BJ (cell line): Measurements from ENCODE around the gene LINS1. TPM values are rescaled to one million over a fixed set of nuclear protein-coding genes. Genes with fewer than 3 reads are reported as not detected.
"Not testable (repeated sequence)": the region's sequence is repeated elsewhere in the genome, so short reads cannot be mapped to it uniquely, and the experiment has no call there.

Source experiments
- CTCF ChIA-PET: fragments of 350-600 bp; formaldehyde crosslinking; extraction: SDS; loops from one replicate; lab custom pipeline; 2021; ENCODE audit warnings: antibody characterized with exemption, inconsistent platforms; lab: Yijun Ruan, JAX
- POLR2A ChIA-PET: fragments of 300-600 bp; sonication (Branson Sonifier 250); formaldehyde crosslinking; extraction: SDS; loops from one replicate; lab custom pipeline; 2021; ENCODE audit warnings: antibody characterized with exemption; lab: Charles Lee
- DNase-seq: peaks from one replicate; pipeline ENCODE4 v3.0.0-alpha.2; 2011; ENCODE audit warnings: low read depth
- H3K27me3 ChIP-seq: 2 replicates; pipeline ENCODE4 v1.6.0; 2011; ENCODE audit warnings: low read length; ENCODE audit not compliant: control insufficient read depth, insufficient read depth
- H3K36me3 ChIP-seq: 2 replicates; pipeline ENCODE4 v1.5.1; 2011; ENCODE audit warnings: low read length; ENCODE audit not compliant: control insufficient read depth, insufficient read depth
- H3K4me3 ChIP-seq: 2 replicates; pipeline ENCODE4 v1.5.1; 2011; ENCODE audit warnings: low read depth, mild to moderate bottlenecking, control low read depth, low read length
- polyA plus RNA-seq: library from polyadenylated mRNA; depleted of rRNA; stranded (reverse); fragments of >200 nt; gene quantifications from 2 replicates; pipeline ENCODE4 v1.2.3, GENCODE V29; 2011
- TF ChIP-seq, protein P1 (sequence below): IDR thresholded peaks from 2 replicates; pipeline ENCODE4 v1.5.1; 2011; ENCODE audit warnings: low read depth, mild to moderate bottlenecking, control low read depth, inconsistent platforms, low read length, moderate library complexity; ENCODE audit not compliant: insufficient read depth

Gene LINS1
- polyA plus RNA-seq, 1 experiment: 5.9 TPM

GRCh38 chr15:100596792-100597191, 5.2 kb downstream of the LINS1 start:
- TF ChIP-seq, protein P1, sequence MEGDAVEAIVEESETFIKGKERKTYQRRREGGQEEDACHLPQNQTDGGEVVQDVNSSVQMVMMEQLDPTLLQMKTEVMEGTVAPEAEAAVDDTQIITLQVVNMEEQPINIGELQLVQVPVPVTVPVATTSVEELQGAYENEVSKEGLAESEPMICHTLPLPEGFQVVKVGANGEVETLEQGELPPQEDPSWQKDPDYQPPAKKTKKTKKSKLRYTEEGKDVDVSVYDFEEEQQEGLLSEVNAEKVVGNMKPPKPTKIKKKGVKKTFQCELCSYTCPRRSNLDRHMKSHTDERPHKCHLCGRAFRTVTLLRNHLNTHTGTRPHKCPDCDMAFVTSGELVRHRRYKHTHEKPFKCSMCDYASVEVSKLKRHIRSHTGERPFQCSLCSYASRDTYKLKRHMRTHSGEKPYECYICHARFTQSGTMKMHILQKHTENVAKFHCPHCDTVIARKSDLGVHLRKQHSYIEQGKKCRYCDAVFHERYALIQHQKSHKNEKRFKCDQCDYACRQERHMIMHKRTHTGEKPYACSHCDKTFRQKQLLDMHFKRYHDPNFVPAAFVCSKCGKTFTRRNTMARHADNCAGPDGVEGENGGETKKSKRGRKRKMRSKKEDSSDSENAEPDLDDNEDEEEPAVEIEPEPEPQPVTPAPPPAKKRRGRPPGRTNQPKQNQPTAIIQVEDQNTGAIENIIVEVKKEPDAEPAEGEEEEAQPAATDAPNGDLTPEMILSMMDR: no peak
- Histone ChIP-seq H3K36me3 (peaks cover 2% of the 10 kb centered on the region; the same call in 1 of the 2 replicates), H3K27me3 (no peaks in the 10 kb centered on the region), H3K4me3 (no peak overlapping the region)
- no peak for DNase-seq
- CTCF ChIA-PET: interaction anchor here (0.9 to 1.6 kb wide), 2 partner anchors 24 to 31 kb away, joined by 3 to 6 read pairs; no protein-coding TSS in a partner anchor
- POLR2A ChIA-PET: no interaction called here

GRCh38 chr15:100595964-100596363, 6.0 kb downstream of the LINS1 start:
- DNase-seq: no peak
- CTCF ChIA-PET: interaction anchor here (0.9 to 1.6 kb wide), 2 partner anchors 24 to 31 kb away, joined by 3 to 6 read pairs; no protein-coding TSS in a partner anchor
- Histone ChIP-seq H3K36me3 (peaks cover 2% of the 10 kb centered on the region; the same call in 1 of the 2 replicates), H3K4me3 (no peak overlapping the region), H3K27me3 (no peaks in the 10 kb centered on the region)
- TF ChIP-seq, protein P1: no peak
- POLR2A ChIA-PET: no interaction called here

DNA sequence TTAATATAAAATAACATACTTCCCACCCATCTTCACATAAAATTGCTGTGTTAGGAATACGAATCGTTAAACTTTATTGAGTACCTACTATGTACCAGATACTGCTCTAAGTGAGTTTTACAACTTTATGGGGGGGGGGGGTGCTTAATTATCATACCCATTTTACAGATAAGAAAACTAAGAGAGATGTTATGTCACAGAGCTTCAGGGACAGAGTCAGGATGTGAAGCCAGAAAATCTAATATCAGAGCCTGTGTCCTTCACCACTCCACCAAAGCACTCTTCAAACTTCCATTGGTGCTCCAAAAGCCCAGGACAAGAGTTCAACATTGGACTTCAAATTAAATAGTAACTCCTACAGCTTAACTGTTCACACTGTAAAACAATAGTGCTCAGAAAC, 8.6 kb downstream of the LINS1 start:
- TF ChIP-seq, protein P1: no peak
- H3K36me3 ChIP-seq: no peaks in the 10 kb centered on the region
- no peaks in the 10 kb centered on the region for H3K27me3 ChIP-seq
- H3K4me3 ChIP-seq: no peak overlapping the region
- no peak for DNase-seq
- ChIA-PET POLR2A (no interaction called here), CTCF (interaction anchor here (1.1 kb wide), 1 partner anchor 244 kb away, joined by 5 read pairs; no protein-coding TSS in a partner anchor)

GRCh38 chr15:100592898-100593297, 9.1 kb downstream of the LINS1 start:
- ChIA-PET CTCF (interaction anchor here (1.1 kb wide), 1 partner anchor 243 kb away, joined by 5 read pairs; no protein-coding TSS in a partner anchor), POLR2A (no interaction called here)
- H3K4me3 ChIP-seq: no peak overlapping the region
- no peaks in the 10 kb centered on the region for H3K27me3 ChIP-seq
- TF ChIP-seq, protein P1: no peak
- no peak for DNase-seq
- no peaks in the 10 kb centered on the region for H3K36me3 ChIP-seq

- no peaks in the 10 kb centered on the region for H3K27me3 ChIP-seq
- H3K4me3 ChIP-seq: no peak overlapping the region
- no peaks in the 10 kb centered on the region for H3K36me3 ChIP-seq
- ChIA-PET POLR2A (no interaction called here), CTCF (no interaction called here)
- DNase-seq: no peak
- TF ChIP-seq, protein P1: no peak
Observed at GRCh38 chr15:100591835-100592234, 10.1 kb downstream of the LINS1 start.

DNA sequence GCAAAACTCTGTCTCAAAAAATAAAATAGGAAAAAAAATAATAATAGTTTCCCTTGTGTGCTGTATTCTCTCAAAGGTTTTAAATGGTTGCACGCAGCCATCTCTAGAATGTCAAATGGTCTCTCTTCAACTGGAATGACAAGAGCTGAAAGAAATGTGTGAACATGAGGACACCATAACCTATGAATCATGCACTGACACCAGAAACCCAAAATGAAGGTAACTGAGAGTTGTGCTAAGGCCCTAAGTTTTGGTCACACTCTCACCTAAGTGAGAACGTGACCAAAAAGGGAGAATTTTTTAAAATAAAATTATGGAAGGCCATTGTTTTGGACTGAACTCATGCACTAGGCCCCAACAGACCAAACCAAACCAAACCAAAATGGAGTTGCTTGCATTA, 10.8 kb downstream of the LINS1 start:
- POLR2A ChIA-PET: not testable (repeated sequence)

More for the DNA sequence above, 10.8 kb downstream of the LINS1 start:
- H3K36me3 ChIP-seq, H3K27me3 ChIP-seq, H3K4me3 ChIP-seq, CTCF ChIA-PET, DNase-seq: not testable (repeated sequence)
